Stimulated activated CD8-positive, alpha-beta memory T cell treated with anti-CD3 and anti-CD28 coated beads, Interleukin-4, amount 100 ng/mL, for 24 hours (primary cell): Measurements from ENCODE around the gene INS.

Experiments
- DNase-seq: peaks from one replicate; pipeline ENCODE4 v3.0.0-alpha.2; 2020; ENCODE audit warnings: low read depth

Gene INS

GRCh38 chr11:2160736-2161259, at the start of gene INS:
TSS of gene INS (minus strand) at chr11:2161209. CDS start at chr11:2160971, 238 bp downstream.
- DNase-seq, result no peak

GRCh38 chr11:2210366-2211112, 49.5 kb upstream of the INS start:
- DNase-seq, result no peak

- DNase-seq, result no peak
Measured at GRCh38 chr11:2209900-2210321, 48.9 kb upstream of the INS start.

GRCh38 chr11:2209370-2209801, 48.4 kb upstream of the INS start:
- no peak for DNase-seq

- no peak for DNase-seq
Measured at GRCh38 chr11:2208691-2209369, 47.8 kb upstream of the INS start.

GRCh38 chr11:2207773-2208621, 47.0 kb upstream of the INS start:
- DNase-seq, result no peak

- no peak for DNase-seq
Measured at GRCh38 chr11:2207212-2207611, 46.2 kb upstream of the INS start.

GRCh38 chr11:2205981-2206690, 45.1 kb upstream of the INS start:
- no peak for DNase-seq

GRCh38 chr11:2205214-2205720, 44.3 kb upstream of the INS start:
- DNase-seq, result no peak

GRCh38 chr11:2204361-2205213, 43.6 kb upstream of the INS start:
- DNase-seq, result no peak

- no peak for DNase-seq
Measured at GRCh38 chr11:2203440-2204259, 42.6 kb upstream of the INS start.

- no peak for DNase-seq
Measured at GRCh38 chr11:2202900-2203439, 42.0 kb upstream of the INS start.

GRCh38 chr11:2202071-2202899, 41.3 kb upstream of the INS start:
- no peak for DNase-seq

- no peak for DNase-seq
Measured at GRCh38 chr11:2201542-2201941, 40.5 kb upstream of the INS start.

- no peak for DNase-seq
Measured at GRCh38 chr11:2200957-2201519, 40.0 kb upstream of the INS start.

- DNase-seq, result no peak
Measured at GRCh38 chr11:2200536-2200935, 39.5 kb upstream of the INS start.

GRCh38 chr11:2199466-2200341, 38.7 kb upstream of the INS start:
- no peak for DNase-seq
